ENCODE data around the gene MLLT3. TPM values are rescaled to one million over a fixed set of nuclear protein-coding genes. Genes with fewer than 3 reads are reported as not detected.

Gene MLLT3
- total and polyA plus RNA-seq, 9 donors: 8.7 to 15.4 (median 13.8) TPM

DNA sequence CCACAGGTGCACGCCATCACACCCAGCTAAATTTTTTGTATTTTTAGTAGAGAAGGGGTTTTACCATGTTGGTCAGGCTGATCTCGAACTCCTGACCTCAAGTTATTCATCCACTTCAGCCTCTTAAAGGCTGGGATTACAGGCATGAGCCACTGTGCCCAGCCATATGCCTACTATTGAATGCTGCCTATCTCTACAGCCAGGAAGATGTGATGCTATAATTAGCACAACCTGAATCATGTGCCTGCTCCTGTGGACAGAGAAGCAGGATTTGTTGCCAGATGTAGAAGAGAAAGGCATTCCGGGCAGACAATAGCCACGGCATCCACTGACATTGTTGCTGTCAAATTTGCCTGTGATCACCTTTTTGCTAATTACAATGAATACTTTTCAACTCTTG lies 24.4 kb upstream of the MLLT3 start:
- Histone ChIP-seq H3K4me1 (ENCODE audit: insufficient read depth) (no peaks in the 10 kb centered on the region), H3K36me3 (no peaks in the 10 kb centered on the region), H3K9me3 (no peaks in the 10 kb centered on the region), H3K27me3 (no peaks in the 10 kb centered on the region), H3K4me3 (no peak overlapping the region), H3K27ac (no peak overlapping the region)
- intact Hi-C loops (cut with DNase I): no loop called here
- no peak for DNase-seq
- 88 to 91% (median 90%) methylated on average over 4 of the region's 4 CpGs for WGBS, 3 donors
- TF ChIP-seq EP300 (IDR thresholded peaks at IDR 0.05) (no peak), POLR2A (IDR thresholded peaks at IDR 0.05) (no peak)
- TF ChIP-seq, protein P1, sequence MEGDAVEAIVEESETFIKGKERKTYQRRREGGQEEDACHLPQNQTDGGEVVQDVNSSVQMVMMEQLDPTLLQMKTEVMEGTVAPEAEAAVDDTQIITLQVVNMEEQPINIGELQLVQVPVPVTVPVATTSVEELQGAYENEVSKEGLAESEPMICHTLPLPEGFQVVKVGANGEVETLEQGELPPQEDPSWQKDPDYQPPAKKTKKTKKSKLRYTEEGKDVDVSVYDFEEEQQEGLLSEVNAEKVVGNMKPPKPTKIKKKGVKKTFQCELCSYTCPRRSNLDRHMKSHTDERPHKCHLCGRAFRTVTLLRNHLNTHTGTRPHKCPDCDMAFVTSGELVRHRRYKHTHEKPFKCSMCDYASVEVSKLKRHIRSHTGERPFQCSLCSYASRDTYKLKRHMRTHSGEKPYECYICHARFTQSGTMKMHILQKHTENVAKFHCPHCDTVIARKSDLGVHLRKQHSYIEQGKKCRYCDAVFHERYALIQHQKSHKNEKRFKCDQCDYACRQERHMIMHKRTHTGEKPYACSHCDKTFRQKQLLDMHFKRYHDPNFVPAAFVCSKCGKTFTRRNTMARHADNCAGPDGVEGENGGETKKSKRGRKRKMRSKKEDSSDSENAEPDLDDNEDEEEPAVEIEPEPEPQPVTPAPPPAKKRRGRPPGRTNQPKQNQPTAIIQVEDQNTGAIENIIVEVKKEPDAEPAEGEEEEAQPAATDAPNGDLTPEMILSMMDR (IDR thresholded peaks at IDR 0.05): no peak

DNA sequence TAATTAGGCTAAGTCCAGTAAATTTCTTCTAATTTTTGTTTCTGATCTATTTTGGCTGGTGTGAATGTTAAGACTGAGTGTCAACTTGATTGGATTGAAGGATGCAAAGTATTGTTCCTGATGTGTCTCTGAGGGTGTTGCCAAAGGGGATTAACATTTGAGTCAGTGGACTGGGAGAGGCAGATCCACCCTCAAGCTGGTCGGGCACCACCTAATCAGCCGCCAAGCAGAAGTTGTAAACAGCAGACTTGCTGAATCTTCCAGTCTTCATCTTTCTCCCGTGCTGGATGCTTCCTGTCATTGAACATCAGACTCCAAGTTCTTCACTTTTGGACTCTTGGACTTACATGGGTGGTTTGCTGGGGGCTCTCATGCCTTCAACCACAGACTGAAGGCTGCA lies 21.4 kb upstream of the MLLT3 start:
- no peaks in the 10 kb centered on the region for H3K27me3 ChIP-seq

DNA sequence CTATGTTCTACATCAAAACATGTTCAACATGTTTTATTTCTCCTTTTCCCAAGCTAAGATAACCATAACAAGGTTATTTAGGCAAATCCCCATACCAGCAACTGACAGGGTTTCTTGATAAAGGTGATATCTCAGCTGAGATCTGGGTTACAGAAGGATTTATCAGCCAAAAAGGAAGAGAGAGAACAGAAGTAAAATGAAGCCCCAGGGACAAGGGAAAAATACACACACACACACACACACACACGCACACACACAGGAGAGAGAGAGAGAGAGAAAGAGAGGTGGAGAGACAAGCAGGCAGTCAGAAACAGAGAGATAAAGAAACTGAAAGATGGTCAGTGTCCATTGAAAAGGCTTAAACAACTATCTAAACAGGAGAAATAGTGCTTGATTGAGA lies 19.7 kb upstream of the MLLT3 start:
- WGBS, 3 donors: 63 to 68% (median 67%) methylated on average over 1 of the region's 1 CpG
- no peaks in the 10 kb centered on the region for H3K4me1 ChIP-seq (ENCODE audit: insufficient read depth)
- H3K27ac ChIP-seq: no peak overlapping the region
- intact Hi-C loops (cut with DNase I): no loop called here
- DNase-seq: no peak
- H3K36me3 ChIP-seq: no peaks in the 10 kb centered on the region
- no peaks in the 10 kb centered on the region for H3K27me3 ChIP-seq
- no peaks in the 10 kb centered on the region for H3K9me3 ChIP-seq
- H3K4me3 ChIP-seq: no peak overlapping the region
- TF ChIP-seq, protein P1 (IDR thresholded peaks at IDR 0.05): no peak
- no peak for TF ChIP-seq EP300 (IDR thresholded peaks at IDR 0.05)
- no peak for TF ChIP-seq POLR2A (IDR thresholded peaks at IDR 0.05)

More for the DNA sequence above, 21.4 kb upstream of the MLLT3 start:
- no peak for DNase-seq
- WGBS, 3 donors: 71 to 86% (median 83%) methylated on average over 3 of the region's 3 CpGs
- TF ChIP-seq, protein P1 (IDR thresholded peaks at IDR 0.05): no peak
- TF ChIP-seq POLR2A (IDR thresholded peaks at IDR 0.05): no peak
- TF ChIP-seq EP300 (IDR thresholded peaks at IDR 0.05): no peak
- Histone ChIP-seq H3K27ac (no peak overlapping the region), H3K36me3 (no peaks in the 10 kb centered on the region), H3K4me3 (no peak overlapping the region), H3K9me3 (no peaks in the 10 kb centered on the region), H3K4me1 (ENCODE audit: insufficient read depth) (no peaks in the 10 kb centered on the region)
- intact Hi-C loops (cut with DNase I): no loop called here

DNA sequence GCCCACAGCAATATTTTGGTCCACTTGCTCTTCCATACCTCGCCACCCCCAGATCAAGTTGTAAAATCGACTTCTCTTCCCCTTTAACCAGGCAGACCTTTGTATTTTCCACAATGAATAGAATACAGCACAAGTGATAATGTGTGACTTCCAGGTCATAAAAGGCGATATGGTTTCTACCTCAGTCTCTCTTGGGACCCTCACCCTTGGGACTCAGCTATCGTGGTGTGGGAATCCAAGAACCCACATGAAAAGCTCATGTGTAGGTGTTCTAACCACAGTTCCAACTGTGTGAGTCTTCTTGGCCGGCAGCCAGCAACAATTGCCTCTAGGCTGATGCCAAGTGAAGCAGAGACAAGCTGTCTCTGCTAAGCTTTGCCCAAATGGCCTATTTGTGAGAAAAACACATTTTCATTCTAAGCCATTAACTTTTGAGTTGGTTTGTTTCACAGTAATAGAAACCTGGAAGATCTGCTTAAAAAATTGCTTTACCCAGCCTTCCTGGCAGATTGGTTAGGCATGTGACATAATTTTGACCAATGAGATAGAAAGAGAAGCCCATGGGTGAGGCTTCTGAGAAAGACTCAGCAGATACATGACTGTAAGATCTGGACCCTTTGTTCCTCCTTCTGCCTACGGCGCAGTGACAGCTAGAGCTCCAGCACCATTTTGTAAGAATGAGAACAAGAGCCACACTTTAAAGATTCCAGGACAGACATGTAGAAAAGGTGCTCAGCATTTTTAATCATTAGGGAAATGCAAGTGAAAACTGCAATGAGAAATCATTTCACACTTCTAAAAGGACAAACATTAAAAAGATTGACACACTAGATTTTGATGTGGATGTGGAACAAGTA lies 18.3 kb upstream of the MLLT3 start:
- intact Hi-C loops (cut with DNase I): no loop called here
- H3K4me1 ChIP-seq (ENCODE audit: insufficient read depth): no peaks in the 10 kb centered on the region
- TF ChIP-seq EP300 (IDR thresholded peaks at IDR 0.05) (no peak), POLR2A (IDR thresholded peaks at IDR 0.05) (no peak)
- TF ChIP-seq, protein P1 (IDR thresholded peaks at IDR 0.05): no peak
- no peaks in the 10 kb centered on the region for H3K36me3 ChIP-seq
- peak; percentile 15 to 50 (median 25) for DNase-seq
- WGBS, 3 donors: 74 to 78% (median 78%) methylated on average over 7 of the region's 7 CpGs
- H3K9me3 ChIP-seq: no peaks in the 10 kb centered on the region
- H3K27me3 ChIP-seq: no peaks in the 10 kb centered on the region
- no peak overlapping the region for H3K27ac ChIP-seq
- no peak overlapping the region for H3K4me3 ChIP-seq
